H1 (cell line): ENCODE results near the gene GNG12. TPM values are rescaled to one million over a fixed set of nuclear protein-coding genes. Genes with fewer than 3 reads are reported as not detected.

Experiments used
- CTCF ChIA-PET: fragments of 300-600 bp; sonication (Branson Sonifier 250); formaldehyde crosslinking; loops from one replicate; lab custom pipeline; 2021; ENCODE audit not compliant: partially characterized antibody; lab: Charles Lee
- POLR2A ChIA-PET: fragments of 300-600 bp; sonication (Branson Sonifier 250); formaldehyde crosslinking; loops from one replicate; lab custom pipeline; 2021; ENCODE audit warnings: inconsistent platforms; ENCODE audit not compliant: partially characterized antibody; lab: Charles Lee
- DNase-seq, 2 experiments: peaks; one replicate each; pipeline versions ENCODE4 v3.0.0 to v3.0.0-alpha.2; 2010 to 2022; ENCODE audit warnings: low spot score in 2 of 2, low read depth in 1 of 2, mixed read lengths in 1 of 2
- FAIRE-seq: peaks from 2 replicates; lab custom pipeline; 2011; peaks lifted over from hg19 to GRCh38; lab: Jason Lieb, UNC
- H2AFZ ChIP-seq: 2 replicates; pipeline ENCODE4 v1.8.1; 2012; ENCODE audit warnings: low read length, inconsistent platforms
- H2AK5ac ChIP-seq: 2 replicates; pipeline ENCODE4 v1.6.1; 2013; ENCODE audit warnings: low read depth, low read length
- H2BK120ac ChIP-seq: replicated peaks from 2 replicates; pipeline ENCODE3; 2013; ENCODE audit warnings: low read depth, low read length, inconsistent platforms
- H2BK12ac ChIP-seq: 2 replicates; pipeline ENCODE4 v1.6.1; 2013; ENCODE audit warnings: low read depth, low read length
- H2BK15ac ChIP-seq: 2 replicates; pipeline ENCODE4 v1.6.1; 2013; ENCODE audit warnings: low read length
- H2BK20ac ChIP-seq: 2 replicates; pipeline ENCODE4 v1.6.1; 2013; ENCODE audit warnings: low read length
- H2BK5ac ChIP-seq: 2 replicates; pipeline ENCODE4 v1.6.1; 2013; ENCODE audit warnings: low read depth, low read length
- H3K14ac ChIP-seq: 2 replicates; pipeline ENCODE4 v1.6.1; 2013; ENCODE audit warnings: inconsistent platforms; ENCODE audit not compliant: insufficient read length
- H3K18ac ChIP-seq: 2 replicates; pipeline ENCODE4 v1.6.1; 2013; ENCODE audit warnings: low read length; ENCODE audit errors: extremely low read depth
- H3K23ac ChIP-seq: 2 replicates; pipeline ENCODE4 v1.6.1; 2013; ENCODE audit warnings: inconsistent platforms; ENCODE audit not compliant: insufficient read length
- H3K23me2 ChIP-seq: 2 replicates; pipeline ENCODE4 v1.6.1; 2013; ENCODE audit warnings: low read depth, low read length
- H3K27ac ChIP-seq: 2 replicates; pipeline ENCODE4 v1.6.1; 2011; ENCODE audit warnings: low read depth, low read length, inconsistent platforms
- H3K27me3 ChIP-seq, 4 experiments: replicated peaks in 1 of 4; 1 replicate in 1 of 4; 2 replicates in 3 of 4; pipeline versions ENCODE4 v1.6.1 to v1.8.1; 2011 to 2013; ENCODE audit warnings: low read length in 3 of 4, mild to moderate bottlenecking in 3 of 4, inconsistent platforms in 2 of 4, mixed read lengths in 2 of 4, moderate library complexity in 1 of 4; ENCODE audit not compliant: control insufficient read depth in 3 of 4, insufficient read depth in 3 of 4; ENCODE audit errors: extremely low read depth in 1 of 4
- H3K36me3 ChIP-seq, 4 experiments: 2 replicates each; pipeline versions ENCODE4 v1.6.1 to v1.8.1; 2011 to 2013; ENCODE audit warnings: mild to moderate bottlenecking in 4 of 4, low read length in 3 of 4, moderate library complexity in 2 of 4, control low read depth in 1 of 4, inconsistent platforms in 1 of 4; ENCODE audit not compliant: insufficient read depth in 4 of 4, control insufficient read depth in 2 of 4
- H3K4ac ChIP-seq: replicated peaks from 2 replicates; pipeline ENCODE3; 2013; ENCODE audit warnings: low read length, low read depth, mixed read lengths, inconsistent platforms; ENCODE audit not compliant: insufficient read length
- H3K4me1 ChIP-seq, 4 experiments: replicated peaks in 1 of 4; 1 replicate in 1 of 4; 2 replicates in 3 of 4; pipeline versions ENCODE4 v1.6.1 to v1.8.1; 2011 to 2013; ENCODE audit warnings: low read length in 3 of 4, inconsistent platforms in 2 of 4, mixed read lengths in 1 of 4; ENCODE audit not compliant: insufficient read depth in 4 of 4, control insufficient read depth in 3 of 4
- H3K4me2 ChIP-seq, 2 experiments: 2 replicates each; pipeline versions ENCODE4 v1.6.1 to v1.8.1; 2011 to 2013; ENCODE audit warnings: low read depth in 2 of 2, low read length in 2 of 2, control low read depth in 1 of 2, inconsistent platforms in 1 of 2, mild to moderate bottlenecking in 1 of 2; ENCODE audit not compliant: insufficient read depth in 1 of 2
- H3K4me3 ChIP-seq, 4 experiments: fragments of 200-600, 300-600 bp in 1 of 4; sonication (generic), shearing (Covaris generic), sonication (Bioruptor Twin) in 1 of 4; 2 replicates each; pipeline versions ENCODE4 v1.5.1 to v1.8.1; 2011 to 2016; ENCODE audit warnings: low read length in 4 of 4, low read depth in 3 of 4, control low read depth in 2 of 4, inconsistent platforms in 2 of 4, mild to moderate bottlenecking in 2 of 4, mixed read lengths in 1 of 4, moderate library complexity in 1 of 4; ENCODE audit not compliant: insufficient read depth in 2 of 4; ENCODE audit errors: extremely low read depth in 1 of 4
- H3K56ac ChIP-seq: replicated peaks from 2 replicates; pipeline ENCODE3; 2013; ENCODE audit warnings: low read depth, mild to moderate bottlenecking, mixed read lengths, low read length, inconsistent platforms; ENCODE audit not compliant: insufficient read length
- H3K79me1 ChIP-seq: 2 replicates; pipeline ENCODE4 v1.6.1; 2013; ENCODE audit warnings: low read depth, low read length, control low read depth
- H3K79me2 ChIP-seq, 2 experiments: 2 replicates each; pipeline versions ENCODE4 v1.6.1 to v1.8.1; 2012 to 2013; ENCODE audit warnings: low read length in 2 of 2, mild to moderate bottlenecking in 2 of 2, inconsistent platforms in 1 of 2; ENCODE audit not compliant: insufficient read depth in 2 of 2, control insufficient read depth in 1 of 2
- H3K9ac ChIP-seq, 4 experiments: replicated peaks in 1 of 4; 1 replicate in 1 of 4; 2 replicates in 3 of 4; pipeline versions ENCODE4 v1.6.1 to v1.8.1; 2011 to 2013; ENCODE audit warnings: low read depth in 3 of 4, low read length in 3 of 4, control low read depth in 2 of 4, mild to moderate bottlenecking in 2 of 4, moderate library complexity in 2 of 4, inconsistent platforms in 1 of 4; ENCODE audit errors: extremely low read depth in 1 of 4
- H3K9me3 ChIP-seq, 2 experiments: 2 replicates each; pipeline versions ENCODE4 v1.6.1 to v1.8.1; 2012 to 2013; ENCODE audit warnings: mild to moderate bottlenecking in 2 of 2, moderate library complexity in 2 of 2, control low read depth in 1 of 2, inconsistent platforms in 1 of 2, low read depth in 1 of 2, low read length in 1 of 2, mixed read lengths in 1 of 2; ENCODE audit not compliant: insufficient read depth in 2 of 2
- H4K20me1 ChIP-seq, 2 experiments: replicated peaks in 1 of 2; 2 replicates each; pipeline versions ENCODE3 to v1.8.1; 2011 to 2013; ENCODE audit warnings: inconsistent platforms in 2 of 2, low read length in 2 of 2, mild to moderate bottlenecking in 1 of 2; ENCODE audit not compliant: insufficient read depth in 2 of 2, control insufficient read depth in 1 of 2
- H4K5ac ChIP-seq: 2 replicates; pipeline ENCODE4 v1.6.1; 2013; ENCODE audit warnings: low read length, low read depth, mixed read lengths, inconsistent platforms; ENCODE audit not compliant: insufficient read length
- H4K8ac ChIP-seq: 2 replicates; pipeline ENCODE4 v1.8.0; 2013; ENCODE audit warnings: mild to moderate bottlenecking, moderate library complexity, low read length, inconsistent platforms; ENCODE audit not compliant: insufficient read depth; ENCODE audit errors: extremely low read depth
- H4K91ac ChIP-seq: replicated peaks from 2 replicates; pipeline ENCODE3; 2013; ENCODE audit warnings: low read length, mixed read lengths, inconsistent platforms; ENCODE audit not compliant: insufficient read length
- CBX5 ChIP-seq: fragments of 300-800, 300-1000 bp; sonication (generic); IDR thresholded peaks from 2 replicates; pipeline ENCODE4 v1.7.1; 2016; ENCODE audit warnings: antibody characterized with exemption, low read length, low read depth
- CTBP2 ChIP-seq: IDR thresholded peaks from 2 replicates; pipeline ENCODE4 v1.7.0; 2011; ENCODE audit warnings: borderline replicate concordance, mild to moderate bottlenecking, moderate library complexity, mixed read lengths, low read length; ENCODE audit not compliant: insufficient read depth, insufficient read length
- EP300 ChIP-seq, 2 experiments: IDR thresholded peaks; 1 replicate in 1 of 2; 2 replicates in 1 of 2; pipeline ENCODE4 v1.6.1; 2011 to 2012; ENCODE audit warnings: low read depth in 2 of 2, low read length in 2 of 2, mild to moderate bottlenecking in 2 of 2, borderline replicate concordance in 1 of 2, inconsistent platforms in 1 of 2, moderate library complexity in 1 of 2
- JUN ChIP-seq: IDR thresholded peaks from 2 replicates; pipeline ENCODE4 v1.6.1; 2011; ENCODE audit warnings: low read depth, mild to moderate bottlenecking, improper control_type of control experiment, low read length
- JUND ChIP-seq: IDR thresholded peaks from 2 replicates; pipeline ENCODE4 v1.6.1; 2011; ENCODE audit warnings: mild to moderate bottlenecking, improper control_type of control experiment, low read length
- KDM1A ChIP-seq: fragments of 200-600, 300-600 bp; sonication (generic); IDR thresholded peaks from 2 replicates; pipeline ENCODE4 v1.7.1; 2016; ENCODE audit warnings: mild to moderate bottlenecking, low read length, borderline replicate concordance
- SIX5 ChIP-seq: IDR thresholded peaks from 2 replicates; pipeline ENCODE4 v1.6.1; 2011; ENCODE audit warnings: mild to moderate bottlenecking, low read depth, low read length
- SUZ12 ChIP-seq: fragments of 200-600 bp; sonication (generic); IDR thresholded peaks from 2 replicates; pipeline ENCODE4 v1.6.1; 2012; ENCODE audit warnings: mild to moderate bottlenecking, inconsistent platforms, low read length, moderate library complexity, mixed read lengths
- WGBS, 2 experiments: shearing (Covaris generic) in 1 of 2; methylation state at CpG; one replicate each; pipeline versions ENCODE4 v1.1.6 to v1.1.7; 2013 to 2015; ENCODE audit warnings: low lambda C conversion rate in 2 of 2, mixed read lengths in 2 of 2, inconsistent platforms in 1 of 2, low coverage in 1 of 2, missing lambda C conversion rate in 1 of 2; ENCODE audit not compliant: insufficient replicate concordance in 2 of 2, insufficient coverage in 1 of 2, insufficient read length in 1 of 2; ENCODE audit errors: extremely low coverage in 1 of 2, missing lambda C conversion rate in 1 of 2; 5-methylcytosine and 5-hydroxymethylcytosine counted together
- polyA plus RNA-seq, 7 experiments: library from polyadenylated mRNA; depleted of rRNA in 3 of 7; stranded (reverse) in 5 of 7; unstranded in 2 of 7; fragments of >200 nt in 5 of 7; fragments of 200-250 nt in 2 of 7; gene quantifications; 1 replicate in 5 of 7; 2 replicates in 1 of 7; 4 replicates in 1 of 7; pipeline versions ENCODE4 v1.2.1 to v1.2.3, GENCODE V29; 2011 to 2013; ENCODE audit warnings: missing spikeins in 2 of 7, mixed read lengths in 2 of 7
- total RNA-seq: library from RNA; stranded (reverse); fragmentation: NEBNext Ultra II Directional; extraction: Animal tissue kit (Norgen Biotek cat#: 25700); gene quantifications from 2 replicates; pipeline ENCODE4 v1.2.1, GENCODE V29; 2021

GNG12 gene
- total and polyA plus RNA-seq, 2 of the 8 experiments (the other 6 are each of a cell fraction or from before 2014, with no cell fraction given): 11.4 to 35.8 TPM

DNA sequence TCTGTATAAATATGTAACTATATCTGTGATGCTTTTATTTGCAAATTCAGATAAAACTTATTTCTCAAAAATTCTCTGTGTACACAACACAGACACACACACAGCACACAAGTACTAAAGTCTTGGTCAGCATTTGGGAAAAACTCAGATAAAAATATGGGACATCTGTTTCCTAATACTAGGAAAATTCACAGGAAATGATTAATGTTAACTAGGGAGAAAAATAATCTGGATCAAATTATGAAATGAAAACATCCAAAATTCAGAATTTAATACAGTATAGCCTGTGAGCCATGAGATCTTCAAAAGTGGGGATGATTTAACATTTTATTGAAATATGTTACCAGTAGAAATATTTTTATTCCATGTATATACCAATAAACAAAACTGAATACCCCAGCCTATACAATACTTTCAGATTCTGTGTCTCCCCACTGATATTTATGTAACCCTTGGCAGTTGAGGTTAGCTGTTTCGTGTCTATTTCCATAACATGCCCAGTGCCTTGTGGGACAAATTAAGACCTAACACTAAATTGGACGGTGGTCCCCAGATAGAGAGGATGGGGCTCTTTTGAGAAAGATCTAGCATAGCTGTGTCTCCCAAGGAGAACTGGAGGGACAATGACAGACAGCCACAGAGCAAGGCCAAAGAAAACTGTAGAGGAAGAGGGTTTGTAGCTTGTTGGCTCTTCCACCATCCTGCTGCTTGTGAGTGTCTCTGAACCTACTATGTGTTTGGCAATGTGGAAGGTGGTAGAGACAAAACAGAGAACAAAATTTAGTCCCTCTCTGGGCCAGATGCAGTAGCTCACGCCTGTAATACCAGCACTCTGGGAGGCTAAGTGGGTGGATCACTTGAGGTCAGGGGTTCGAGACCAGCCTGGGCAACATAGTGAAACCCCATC, 47.2 kb downstream of the GNG12 start:
- DNase-seq (no peak), FAIRE-seq (no peak)
- ChIA-PET CTCF (interaction anchor here (0.6 to 12.2 kb wide), 11 partner anchors 10 to 445 kb away, joined by 3 to 150 read pairs (median 5); no protein-coding TSS in a partner anchor), POLR2A (no interaction called here)
- no peaks in the 10 kb centered on the region for H3K4me1 ChIP-seq
- H3K9me3 ChIP-seq: no peaks in the 10 kb centered on the region; a peak in 1 of 4 replicates
- WGBS, 2 experiments: 93% methylated on average over 4 of the region's 4 CpGs; no CpG with 5 or more reads in 1 of the 2 experiments
- no peak overlapping the region for H2AFZ ChIP-seq
- H3K27ac ChIP-seq: no peak overlapping the region
- H2BK120ac ChIP-seq: no peak overlapping the region
- H2BK5ac ChIP-seq: no peak overlapping the region
- no peak overlapping the region for H4K8ac ChIP-seq
- no peak overlapping the region for H4K91ac ChIP-seq
- H3K4ac ChIP-seq: no peak overlapping the region
- H3K18ac ChIP-seq: no peak overlapping the region
- TF ChIP-seq SUZ12 (no peak), CBX5 (no peak), JUN (no peak), EP300 (IDR thresholded peaks at IDR 0.05; ENCODE audit: borderline replicate concordance in 1 of 2, low read depth in 2 of 2, low read length in 2 of 2) (no peak), KDM1A (no peak), CTBP2 (no peak), SIX5 (no peak), JUND (no peak)
- no peak overlapping the region for H3K4me2 ChIP-seq
- no peak overlapping the region for H3K4me3 ChIP-seq
- no peaks in the 10 kb centered on the region for H3K36me3 ChIP-seq
- H2BK15ac ChIP-seq: no peak overlapping the region
- no peak overlapping the region for H2BK12ac ChIP-seq
- H3K56ac ChIP-seq: no peak overlapping the region
- no peak overlapping the region for H3K14ac ChIP-seq
- no peaks in the 10 kb centered on the region; a peak in 1 of 4 replicates for H3K79me2 ChIP-seq
- H3K9ac ChIP-seq: no peak overlapping the region
- no peak overlapping the region for H2AK5ac ChIP-seq
- H3K27me3 ChIP-seq: no peaks in the 10 kb centered on the region
- no peaks in the 10 kb centered on the region for H4K20me1 ChIP-seq
- no peaks in the 10 kb centered on the region for H3K23me2 ChIP-seq
- no peak overlapping the region for H4K5ac ChIP-seq
- H3K79me1 ChIP-seq: no peaks in the 10 kb centered on the region
- H2BK20ac ChIP-seq: no peak overlapping the region
- H3K23ac ChIP-seq: no peak overlapping the region
